Neural cell (in vitro differentiated cells): ENCODE data around the gene HOXB6. TPM values are rescaled to one million over a fixed set of nuclear protein-coding genes. Genes with fewer than 3 reads are reported as not detected.

Experiments
- H2AFZ ChIP-seq: fragments of 200-600, 300-800 bp; sonication (generic), shearing (Covaris generic); 2 replicates; pipeline ENCODE4 v1.6.0; 2014; ENCODE audit warnings: low read depth, mild to moderate bottlenecking, antibody characterized with exemption, low read length, moderate library complexity
- H3F3A ChIP-seq: fragments of 200-600 bp; shearing (Covaris generic); 2 replicates; pipeline ENCODE4 v1.6.1; 2016; ENCODE audit warnings: mild to moderate bottlenecking, moderate library complexity, mixed read lengths, antibody characterized with exemption, low read length; ENCODE audit not compliant: insufficient read depth, poor library complexity, severe bottlenecking
- H3K27ac ChIP-seq: fragments of 200-600, 300-800 bp; sonication (generic), shearing (Covaris generic); 2 replicates; pipeline ENCODE4 v1.5.1; 2014; ENCODE audit warnings: mild to moderate bottlenecking, low read length, moderate library complexity
- H3K27me3 ChIP-seq: fragments of 300-800, 200-600 bp; sonication (generic), shearing (Covaris generic); 2 replicates; pipeline ENCODE4 v1.6.0; 2014; ENCODE audit warnings: mild to moderate bottlenecking, low read depth, low read length, moderate library complexity; ENCODE audit not compliant: insufficient read depth
- H3K36me3 ChIP-seq: fragments of 300-800, 200-600 bp; sonication (generic), shearing (Covaris generic); 2 replicates; pipeline ENCODE4 v1.5.1; 2014; ENCODE audit warnings: mild to moderate bottlenecking, antibody characterized with exemption, low read length, moderate library complexity; ENCODE audit not compliant: insufficient read depth
- H3K4me2 ChIP-seq: fragments of 300-800, 200-600 bp; sonication (generic), shearing (Covaris generic); 2 replicates; pipeline ENCODE4 v1.6.0; 2014; ENCODE audit warnings: mild to moderate bottlenecking, low read length
- H3K4me3 ChIP-seq: fragments of 300-800, 200-600 bp; sonication (generic), shearing (Covaris generic); 2 replicates; pipeline ENCODE4 v1.5.1; 2014; ENCODE audit warnings: mild to moderate bottlenecking, low read length, moderate library complexity
- H3K79me2 ChIP-seq: fragments of 200-600 bp; shearing (Covaris generic); replicated peaks from 2 replicates; pipeline ENCODE4 v1.6.0; 2014; ENCODE audit warnings: mild to moderate bottlenecking, low read length, moderate library complexity; ENCODE audit not compliant: insufficient read depth
- H3K9ac ChIP-seq: fragments of 300-800, 200-600 bp; sonication (generic), shearing (Covaris generic); 2 replicates; pipeline ENCODE4 v1.6.1; 2016; ENCODE audit warnings: mild to moderate bottlenecking, low read length, mixed read lengths
- H3K9me2 ChIP-seq: fragments of 200-600 bp; shearing (Covaris generic); 2 replicates; pipeline ENCODE4 v1.6.1; 2016; ENCODE audit warnings: mild to moderate bottlenecking, low read length, mixed read lengths; ENCODE audit not compliant: insufficient read depth
- H3K9me3 ChIP-seq: fragments of 200-600, 300-800 bp; sonication (generic), shearing (Covaris generic); 2 replicates; pipeline ENCODE4 v1.6.1; 2016; ENCODE audit warnings: mild to moderate bottlenecking, mixed run types, low read length, moderate library complexity, mixed read lengths
- H4K20me1 ChIP-seq: fragments of 200-600 bp; shearing (Covaris generic); 2 replicates; pipeline ENCODE4 v1.6.1; 2016; ENCODE audit warnings: mild to moderate bottlenecking, mixed run types; ENCODE audit not compliant: insufficient read depth
- EP300 ChIP-seq: fragments of 450-650 bp; conservative IDR thresholded peaks from 2 replicates; pipeline ENCODE4 v1.6.1; 2014; ENCODE audit warnings: antibody characterized with exemption, mild to moderate bottlenecking, moderate library complexity; ENCODE audit not compliant: poor library complexity, severe bottlenecking
- EZH2 ChIP-seq: fragments of 200-600, 300-800 bp; shearing (Covaris generic), sonication (generic); IDR thresholded peaks from 2 replicates; pipeline ENCODE4 v1.6.1; 2014; ENCODE audit warnings: antibody characterized with exemption, low read length, borderline replicate concordance, mild to moderate bottlenecking; ENCODE audit not compliant: insufficient read depth, poor library complexity, severe bottlenecking
- MXI1 ChIP-seq: fragments of 450-650 bp; conservative IDR thresholded peaks from 2 replicates; pipeline ENCODE4 v1.6.1; 2014; ENCODE audit warnings: antibody characterized with exemption, mild to moderate bottlenecking; ENCODE audit not compliant: poor library complexity, severe bottlenecking
- POLR2AphosphoS5 ChIP-seq: IDR thresholded peaks from 2 replicates; pipeline ENCODE4 v1.6.1; 2012
- RAD21 ChIP-seq: fragments of 450-650 bp; conservative IDR thresholded peaks from 2 replicates; pipeline ENCODE4 v1.6.1; 2014; ENCODE audit warnings: antibody characterized with exemption, mild to moderate bottlenecking, moderate library complexity
- SMC3 ChIP-seq: fragments of 450-650 bp; conservative IDR thresholded peaks from 2 replicates; pipeline ENCODE4 v1.6.1; 2014; ENCODE audit warnings: antibody characterized with exemption, mild to moderate bottlenecking, moderate library complexity; ENCODE audit not compliant: poor library complexity
- TAF1 ChIP-seq: IDR thresholded peaks from 2 replicates; pipeline ENCODE4 v1.6.1; 2012; ENCODE audit warnings: low read depth
- polyA plus RNA-seq: library from polyadenylated mRNA; depleted of rRNA; stranded (reverse); fragments of >200 nt; gene quantifications from 2 replicates; pipeline ENCODE4 v1.2.3, GENCODE V29; 2014
- TF ChIP-seq, protein P1 (sequence below): fragments of 450-650 bp; IDR thresholded peaks from 2 replicates; pipeline ENCODE4 v1.5.1; 2014; ENCODE audit warnings: antibody characterized with exemption, mild to moderate bottlenecking, moderate library complexity; ENCODE audit not compliant: poor library complexity, severe bottlenecking
- TF ChIP-seq, protein P2 (sequence below): IDR thresholded peaks from 2 replicates; pipeline ENCODE4 v1.6.1; 2012; ENCODE audit warnings: borderline replicate concordance

HOXB6 gene
- polyA plus RNA-seq, 1 donor from 2014 or later: not detected

- H3F3A ChIP-seq: no peaks in the 10 kb centered on the region
- no peaks in the 10 kb centered on the region for H4K20me1 ChIP-seq
- H3K79me2 ChIP-seq: no peaks in the 10 kb centered on the region
- no peaks in the 10 kb centered on the region for H3K9me3 ChIP-seq
- H3K36me3 ChIP-seq: no peaks in the 10 kb centered on the region
- H3K27me3 ChIP-seq: peaks cover 99% of the 10 kb centered on the region
- TF ChIP-seq EP300: no peak
- no peak for TF ChIP-seq EZH2
- no peak for TF ChIP-seq SMC3
- TF ChIP-seq, protein P1, sequence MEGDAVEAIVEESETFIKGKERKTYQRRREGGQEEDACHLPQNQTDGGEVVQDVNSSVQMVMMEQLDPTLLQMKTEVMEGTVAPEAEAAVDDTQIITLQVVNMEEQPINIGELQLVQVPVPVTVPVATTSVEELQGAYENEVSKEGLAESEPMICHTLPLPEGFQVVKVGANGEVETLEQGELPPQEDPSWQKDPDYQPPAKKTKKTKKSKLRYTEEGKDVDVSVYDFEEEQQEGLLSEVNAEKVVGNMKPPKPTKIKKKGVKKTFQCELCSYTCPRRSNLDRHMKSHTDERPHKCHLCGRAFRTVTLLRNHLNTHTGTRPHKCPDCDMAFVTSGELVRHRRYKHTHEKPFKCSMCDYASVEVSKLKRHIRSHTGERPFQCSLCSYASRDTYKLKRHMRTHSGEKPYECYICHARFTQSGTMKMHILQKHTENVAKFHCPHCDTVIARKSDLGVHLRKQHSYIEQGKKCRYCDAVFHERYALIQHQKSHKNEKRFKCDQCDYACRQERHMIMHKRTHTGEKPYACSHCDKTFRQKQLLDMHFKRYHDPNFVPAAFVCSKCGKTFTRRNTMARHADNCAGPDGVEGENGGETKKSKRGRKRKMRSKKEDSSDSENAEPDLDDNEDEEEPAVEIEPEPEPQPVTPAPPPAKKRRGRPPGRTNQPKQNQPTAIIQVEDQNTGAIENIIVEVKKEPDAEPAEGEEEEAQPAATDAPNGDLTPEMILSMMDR: no peak
- TF ChIP-seq MXI1: no peak
- TF ChIP-seq TAF1: no peak
- TF ChIP-seq, protein P2, sequence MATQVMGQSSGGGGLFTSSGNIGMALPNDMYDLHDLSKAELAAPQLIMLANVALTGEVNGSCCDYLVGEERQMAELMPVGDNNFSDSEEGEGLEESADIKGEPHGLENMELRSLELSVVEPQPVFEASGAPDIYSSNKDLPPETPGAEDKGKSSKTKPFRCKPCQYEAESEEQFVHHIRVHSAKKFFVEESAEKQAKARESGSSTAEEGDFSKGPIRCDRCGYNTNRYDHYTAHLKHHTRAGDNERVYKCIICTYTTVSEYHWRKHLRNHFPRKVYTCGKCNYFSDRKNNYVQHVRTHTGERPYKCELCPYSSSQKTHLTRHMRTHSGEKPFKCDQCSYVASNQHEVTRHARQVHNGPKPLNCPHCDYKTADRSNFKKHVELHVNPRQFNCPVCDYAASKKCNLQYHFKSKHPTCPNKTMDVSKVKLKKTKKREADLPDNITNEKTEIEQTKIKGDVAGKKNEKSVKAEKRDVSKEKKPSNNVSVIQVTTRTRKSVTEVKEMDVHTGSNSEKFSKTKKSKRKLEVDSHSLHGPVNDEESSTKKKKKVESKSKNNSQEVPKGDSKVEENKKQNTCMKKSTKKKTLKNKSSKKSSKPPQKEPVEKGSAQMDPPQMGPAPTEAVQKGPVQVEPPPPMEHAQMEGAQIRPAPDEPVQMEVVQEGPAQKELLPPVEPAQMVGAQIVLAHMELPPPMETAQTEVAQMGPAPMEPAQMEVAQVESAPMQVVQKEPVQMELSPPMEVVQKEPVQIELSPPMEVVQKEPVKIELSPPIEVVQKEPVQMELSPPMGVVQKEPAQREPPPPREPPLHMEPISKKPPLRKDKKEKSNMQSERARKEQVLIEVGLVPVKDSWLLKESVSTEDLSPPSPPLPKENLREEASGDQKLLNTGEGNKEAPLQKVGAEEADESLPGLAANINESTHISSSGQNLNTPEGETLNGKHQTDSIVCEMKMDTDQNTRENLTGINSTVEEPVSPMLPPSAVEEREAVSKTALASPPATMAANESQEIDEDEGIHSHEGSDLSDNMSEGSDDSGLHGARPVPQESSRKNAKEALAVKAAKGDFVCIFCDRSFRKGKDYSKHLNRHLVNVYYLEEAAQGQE: no peak
- TF ChIP-seq POLR2AphosphoS5: no peak
- H2AFZ ChIP-seq: no peak overlapping the region
- H3K4me2 ChIP-seq: no peak overlapping the region
- no peak overlapping the region for H3K27ac ChIP-seq
- H3K9ac ChIP-seq: no peak overlapping the region
- no peak overlapping the region for H3K4me3 ChIP-seq
- H3K9me2 ChIP-seq: no peaks in the 10 kb centered on the region
Measured at GRCh38 chr17:48565925-48566710, 38.7 kb downstream of the HOXB6 start.

- no peak overlapping the region for H2AFZ ChIP-seq
- H3K9me2 ChIP-seq: no peaks in the 10 kb centered on the region
- no peak overlapping the region for H3K4me3 ChIP-seq
- H3K27ac ChIP-seq: no peak overlapping the region
- H3K36me3 ChIP-seq: no peaks in the 10 kb centered on the region
- no peaks in the 10 kb centered on the region for H4K20me1 ChIP-seq
- no peak overlapping the region for H3K4me2 ChIP-seq
- no peak overlapping the region for H3K9ac ChIP-seq
- H3K9me3 ChIP-seq: no peaks in the 10 kb centered on the region
- H3K79me2 ChIP-seq: no peaks in the 10 kb centered on the region
- H3F3A ChIP-seq: no peaks in the 10 kb centered on the region
- H3K27me3 ChIP-seq: peaks cover 99% of the 10 kb centered on the region
- no peak for TF ChIP-seq EZH2
- TF ChIP-seq EP300: no peak
- TF ChIP-seq, protein P2: no peak
- no peak for TF ChIP-seq SMC3
- no peak for TF ChIP-seq MXI1
- TF ChIP-seq RAD21: no peak
- no peak for TF ChIP-seq TAF1
- TF ChIP-seq, protein P1: no peak
- no peak for TF ChIP-seq POLR2AphosphoS5
Measured at GRCh38 chr17:48565022-48565554, 39.7 kb downstream of the HOXB6 start.
